WERI-Rb-1 (cell line): ENCODE data around the gene TMEM59L.

ENCODE experiments used
- DNase-seq: peaks from one replicate; pipeline ENCODE4 v3.0.0-alpha.2; 2020
- H3K27ac ChIP-seq: fragments of 250-450 bp; sonication (Bioruptor Pico); 2 replicates; pipeline ENCODE4 v1.5.1; 2020; ENCODE audit warnings: mild to moderate bottlenecking, moderate library complexity
- H3K27me3 ChIP-seq: fragments of 250-450 bp; sonication (Bioruptor Pico); 2 replicates; pipeline ENCODE4 v1.5.1; 2021; ENCODE audit warnings: mild to moderate bottlenecking, low read depth, moderate library complexity; ENCODE audit not compliant: insufficient read depth, severe bottlenecking
- H3K36me3 ChIP-seq: fragments of 250-450 bp; sonication (Bioruptor Pico); 2 replicates; pipeline ENCODE4 v1.5.1; 2020; ENCODE audit warnings: mild to moderate bottlenecking, moderate library complexity
- H3K4me3 ChIP-seq: 2 replicates; pipeline ENCODE4 v1.5.1; 2011; ENCODE audit warnings: low read depth, mild to moderate bottlenecking, control low read depth, low read length
- H3K9me3 ChIP-seq: fragments of 250-450 bp; sonication (Bioruptor Pico); 2 replicates; pipeline ENCODE4 v1.5.1; 2021; ENCODE audit warnings: mild to moderate bottlenecking, moderate library complexity; ENCODE audit not compliant: severe bottlenecking
- TF ChIP-seq, protein P1 (sequence below): IDR thresholded peaks from 2 replicates; pipeline ENCODE4 v1.5.1; 2011; ENCODE audit warnings: low read depth, mild to moderate bottlenecking, control low read depth, inconsistent platforms, low read length

Gene TMEM59L

DNA sequence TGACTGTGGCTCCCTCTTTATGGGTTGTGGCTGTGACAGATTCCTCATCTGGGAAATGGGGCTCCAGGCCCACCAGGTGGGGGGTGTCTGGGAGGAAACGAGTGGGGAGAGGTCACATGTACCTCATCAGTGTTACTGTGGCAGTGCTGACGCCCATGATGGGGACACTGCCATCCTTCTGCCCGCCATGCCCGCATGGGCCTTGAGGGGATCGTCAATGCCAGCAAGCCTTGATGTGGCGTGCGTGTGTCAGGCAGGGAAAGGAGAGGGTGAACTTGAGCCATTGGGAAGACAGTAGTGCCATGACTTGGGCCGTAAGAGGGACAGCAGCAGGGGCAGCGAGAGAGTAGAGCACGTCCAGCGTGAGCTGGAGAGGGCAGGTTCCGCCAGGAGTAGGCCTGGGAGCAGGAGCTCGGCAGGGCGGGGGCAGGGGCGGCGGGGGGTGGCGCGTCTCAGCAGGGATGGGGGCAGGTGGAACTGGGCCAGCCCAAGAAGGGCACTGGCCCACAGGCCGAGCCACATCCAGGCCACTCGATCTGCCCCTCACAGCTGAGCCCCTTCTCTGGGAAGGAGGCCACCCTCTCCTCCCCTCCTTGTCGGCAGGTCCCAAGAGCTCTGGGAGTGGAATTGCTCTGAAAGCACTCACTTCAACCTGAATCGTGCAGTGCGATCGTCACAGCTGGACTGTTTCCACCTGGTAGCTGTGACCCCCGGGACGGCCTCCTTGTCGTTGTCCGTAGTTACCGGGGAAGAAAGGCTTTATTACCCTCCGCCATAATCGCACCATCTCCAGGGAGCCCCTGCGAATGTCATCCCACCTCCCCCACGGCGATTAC, 34.1 kb downstream of the TMEM59L start:
- no peaks in the 10 kb centered on the region for H3K9me3 ChIP-seq
- H3K27ac ChIP-seq = no peak overlapping the region
- TF ChIP-seq, protein P1, sequence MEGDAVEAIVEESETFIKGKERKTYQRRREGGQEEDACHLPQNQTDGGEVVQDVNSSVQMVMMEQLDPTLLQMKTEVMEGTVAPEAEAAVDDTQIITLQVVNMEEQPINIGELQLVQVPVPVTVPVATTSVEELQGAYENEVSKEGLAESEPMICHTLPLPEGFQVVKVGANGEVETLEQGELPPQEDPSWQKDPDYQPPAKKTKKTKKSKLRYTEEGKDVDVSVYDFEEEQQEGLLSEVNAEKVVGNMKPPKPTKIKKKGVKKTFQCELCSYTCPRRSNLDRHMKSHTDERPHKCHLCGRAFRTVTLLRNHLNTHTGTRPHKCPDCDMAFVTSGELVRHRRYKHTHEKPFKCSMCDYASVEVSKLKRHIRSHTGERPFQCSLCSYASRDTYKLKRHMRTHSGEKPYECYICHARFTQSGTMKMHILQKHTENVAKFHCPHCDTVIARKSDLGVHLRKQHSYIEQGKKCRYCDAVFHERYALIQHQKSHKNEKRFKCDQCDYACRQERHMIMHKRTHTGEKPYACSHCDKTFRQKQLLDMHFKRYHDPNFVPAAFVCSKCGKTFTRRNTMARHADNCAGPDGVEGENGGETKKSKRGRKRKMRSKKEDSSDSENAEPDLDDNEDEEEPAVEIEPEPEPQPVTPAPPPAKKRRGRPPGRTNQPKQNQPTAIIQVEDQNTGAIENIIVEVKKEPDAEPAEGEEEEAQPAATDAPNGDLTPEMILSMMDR = no peak
- H3K4me3 ChIP-seq = no peak overlapping the region
- no peaks in the 10 kb centered on the region for H3K27me3 ChIP-seq
- no peak for DNase-seq
- H3K36me3 ChIP-seq = no peaks in the 10 kb centered on the region

- DNase-seq = no peak
- Histone ChIP-seq H3K27ac (no peak overlapping the region), H3K4me3 (no peak overlapping the region), H3K9me3 (no peaks in the 10 kb centered on the region), H3K27me3 (no peaks in the 10 kb centered on the region), H3K36me3 (no peaks in the 10 kb centered on the region)
- TF ChIP-seq, protein P1 = no peak
These were observed 34.7 kb downstream of the TMEM59L start for GRCh38 chr19:18647371-18647767.

GRCh38 chr19:18647807-18648206, 35.1 kb downstream of the TMEM59L start:
- no peaks in the 10 kb centered on the region for H3K27me3 ChIP-seq
- no peak overlapping the region for H3K4me3 ChIP-seq
- no peak overlapping the region for H3K27ac ChIP-seq
- H3K9me3 ChIP-seq = no peaks in the 10 kb centered on the region
- TF ChIP-seq, protein P1 = no peak
- DNase-seq = no peak
- no peaks in the 10 kb centered on the region for H3K36me3 ChIP-seq

DNA sequence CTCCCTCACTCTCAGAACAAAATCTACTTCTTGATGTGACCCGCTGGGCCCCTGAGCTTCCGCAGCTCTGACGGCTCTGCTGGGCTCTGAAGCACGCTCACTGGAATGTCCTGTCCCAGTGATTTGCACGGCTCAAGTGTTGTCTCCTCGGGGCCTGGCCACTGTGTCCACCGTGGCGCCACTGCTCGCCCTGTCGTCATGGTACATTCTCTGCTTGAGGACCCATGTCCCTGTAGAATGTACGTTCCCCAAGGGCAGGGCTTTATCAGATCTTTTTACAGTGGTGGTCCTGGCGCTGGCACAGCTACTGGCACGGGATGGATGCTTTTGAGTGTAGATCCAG, 36.3 kb downstream of the TMEM59L start:
- no peaks in the 10 kb centered on the region for H3K9me3 ChIP-seq
- DNase-seq = no peak
- H3K27ac ChIP-seq = no peak overlapping the region
- H3K4me3 ChIP-seq = no peak overlapping the region
- no peaks in the 10 kb centered on the region for H3K27me3 ChIP-seq
- no peaks in the 10 kb centered on the region for H3K36me3 ChIP-seq
- TF ChIP-seq, protein P1 = no peak

- Histone ChIP-seq H3K27ac (no peak overlapping the region), H3K27me3 (no peaks in the 10 kb centered on the region), H3K9me3 (no peaks in the 10 kb centered on the region), H3K36me3 (no peaks in the 10 kb centered on the region), H3K4me3 (no peak overlapping the region)
- TF ChIP-seq, protein P1 = no peak
- no peak for DNase-seq
These were observed 36.8 kb downstream of the TMEM59L start for GRCh38 chr19:18649371-18650020.

DNA sequence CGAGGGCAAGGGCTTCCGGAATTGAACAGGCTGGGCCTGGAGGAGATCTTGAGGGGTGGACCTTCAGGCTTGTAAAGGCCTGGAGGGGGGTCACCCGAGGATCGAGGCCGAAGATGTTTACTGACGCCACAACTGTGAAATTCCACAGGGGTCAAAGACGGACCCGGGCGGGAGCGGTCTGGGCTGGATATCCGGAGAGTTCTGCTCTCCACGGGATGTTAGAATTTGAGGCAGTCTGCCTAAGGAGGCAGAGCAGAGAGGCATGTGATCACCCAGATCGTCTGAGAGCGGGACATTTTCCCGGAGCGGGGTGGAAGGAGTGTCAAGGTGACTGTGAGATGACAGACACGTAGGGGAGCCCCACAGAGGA, 37.3 kb downstream of the TMEM59L start:
- DNase-seq = no peak
- no peak overlapping the region for H3K27ac ChIP-seq
- H3K9me3 ChIP-seq = no peaks in the 10 kb centered on the region
- TF ChIP-seq, protein P1 = no peak
- H3K36me3 ChIP-seq = no peaks in the 10 kb centered on the region
- H3K27me3 ChIP-seq = no peaks in the 10 kb centered on the region
- H3K4me3 ChIP-seq = no peak overlapping the region
